HG03571 (cell line): ENCODE results near the gene ERGIC3.
"Not testable (repeated sequence)": the region's sequence is repeated elsewhere in the genome, so short reads cannot be mapped to it uniquely, and the experiment has no call there.

Source experiments
- ATAC-seq: cut with Tn5 transposase; IDR thresholded peaks from one replicate; pipeline ENCODE4 v1.9.1; 2021; ENCODE audit not compliant: unreplicated experiment

ERGIC3 gene

GRCh38 chr20:35517767-35518166, 24.1 kb upstream of the ERGIC3 start:
- ATAC-seq, result not testable (repeated sequence)

- ATAC-seq, result no peak
Observed at GRCh38 chr20:35518955-35519354, 22.9 kb upstream of the ERGIC3 start.

- ATAC-seq, result no peak
Observed at GRCh38 chr20:35523298-35523888, 18.5 kb upstream of the ERGIC3 start.

- no peak for ATAC-seq
Observed at GRCh38 chr20:35525639-35526038, 16.2 kb upstream of the ERGIC3 start.

- ATAC-seq, result no peak
Observed at GRCh38 chr20:35527122-35527769, 14.6 kb upstream of the ERGIC3 start.

GRCh38 chr20:35529552-35529951, 12.3 kb upstream of the ERGIC3 start, which contains the start of gene C20orf173:
TSS of gene C20orf173 (minus strand) at chr20:35529652. CDS start at chr20:35529373, 279 bp downstream.
- no peak for ATAC-seq

- no peak for ATAC-seq
Observed at GRCh38 chr20:35539756-35540212, 2.1 kb upstream of the ERGIC3 start.

GRCh38 chr20:35541118-35541782, 628 bp upstream of the ERGIC3 start:
- no peak for ATAC-seq

GRCh38 chr20:35542990-35543389, 1.1 kb downstream of the ERGIC3 start:
- ATAC-seq, result no peak

GRCh38 chr20:35544436-35544835, 2.6 kb downstream of the ERGIC3 start:
- no peak for ATAC-seq

- ATAC-seq, result not testable (repeated sequence)
Observed at GRCh38 chr20:35544941-35545340, 3.1 kb downstream of the ERGIC3 start.

GRCh38 chr20:35546127-35546526, 4.2 kb downstream of the ERGIC3 start:
- ATAC-seq, result no peak

GRCh38 chr20:35547329-35547728, 5.5 kb downstream of the ERGIC3 start:
- no peak for ATAC-seq

- ATAC-seq, result no peak
Observed at GRCh38 chr20:35551503-35551902, 9.6 kb downstream of the ERGIC3 start.

GRCh38 chr20:35552914-35553313, 11.0 kb downstream of the ERGIC3 start:
- ATAC-seq, result no peak

GRCh38 chr20:35555461-35555860, 13.6 kb downstream of the ERGIC3 start:
- not testable (repeated sequence) for ATAC-seq

- no peak for ATAC-seq
Observed at GRCh38 chr20:35555951-35556645, 14.2 kb downstream of the ERGIC3 start.

GRCh38 chr20:35556871-35557270, 15.0 kb downstream of the ERGIC3 start:
- no peak for ATAC-seq

- no peak for ATAC-seq
Observed at GRCh38 chr20:35558451-35558850, 16.6 kb downstream of the ERGIC3 start.

- no peak for ATAC-seq
Observed at GRCh38 chr20:35559042-35559693, 17.3 kb downstream of the ERGIC3 start.

- no peak for ATAC-seq
Observed at GRCh38 chr20:35560105-35560511, 18.2 kb downstream of the ERGIC3 start.
